Activated naive CD4-positive, alpha-beta T cell treated with anti-CD3 and anti-CD28 coated beads, Interleukin-2, amount 10 ng/mL, durations not matched to agents 7 days and 5 days (primary cell): ENCODE data around the gene PTGFRN.
"Not testable (repeated sequence)": the region's sequence is repeated elsewhere in the genome, so short reads cannot be mapped to it uniquely, and the experiment has no call there.

ENCODE experiments used
- CTCF ChIA-PET: fragments of 350-600 bp; sonication (Branson Sonifier 250); formaldehyde crosslinking; loops from one replicate; lab custom pipeline; 2021; ENCODE audit warnings: antibody characterized with exemption; lab: Charles Lee
- DNase-seq: peaks from one replicate; pipeline ENCODE4 v3.0.0-alpha.2; 2020
- H3K27ac Mint-ChIP-seq: one replicate; pipeline ENCODE4 v1.8.0; 2021; ENCODE audit warnings: mild to moderate bottlenecking, moderate library complexity, mixed read lengths
- H3K27me3 Mint-ChIP-seq: one replicate; pipeline ENCODE4 v1.8.0; 2021; ENCODE audit warnings: mild to moderate bottlenecking, mixed read lengths
- H3K36me3 Mint-ChIP-seq: one replicate; pipeline ENCODE4 v1.8.0; 2021; ENCODE audit warnings: mixed read lengths
- H3K4me1 Mint-ChIP-seq: one replicate; pipeline ENCODE4 v1.8.0; 2021; ENCODE audit warnings: mixed read lengths
- H3K4me3 Mint-ChIP-seq: one replicate; pipeline ENCODE4 v1.8.0; 2021; ENCODE audit warnings: mild to moderate bottlenecking, moderate library complexity, mixed read lengths
- H3K9me3 Mint-ChIP-seq: one replicate; pipeline ENCODE4 v1.8.0; 2021; ENCODE audit warnings: mixed read lengths

Gene PTGFRN

DNA sequence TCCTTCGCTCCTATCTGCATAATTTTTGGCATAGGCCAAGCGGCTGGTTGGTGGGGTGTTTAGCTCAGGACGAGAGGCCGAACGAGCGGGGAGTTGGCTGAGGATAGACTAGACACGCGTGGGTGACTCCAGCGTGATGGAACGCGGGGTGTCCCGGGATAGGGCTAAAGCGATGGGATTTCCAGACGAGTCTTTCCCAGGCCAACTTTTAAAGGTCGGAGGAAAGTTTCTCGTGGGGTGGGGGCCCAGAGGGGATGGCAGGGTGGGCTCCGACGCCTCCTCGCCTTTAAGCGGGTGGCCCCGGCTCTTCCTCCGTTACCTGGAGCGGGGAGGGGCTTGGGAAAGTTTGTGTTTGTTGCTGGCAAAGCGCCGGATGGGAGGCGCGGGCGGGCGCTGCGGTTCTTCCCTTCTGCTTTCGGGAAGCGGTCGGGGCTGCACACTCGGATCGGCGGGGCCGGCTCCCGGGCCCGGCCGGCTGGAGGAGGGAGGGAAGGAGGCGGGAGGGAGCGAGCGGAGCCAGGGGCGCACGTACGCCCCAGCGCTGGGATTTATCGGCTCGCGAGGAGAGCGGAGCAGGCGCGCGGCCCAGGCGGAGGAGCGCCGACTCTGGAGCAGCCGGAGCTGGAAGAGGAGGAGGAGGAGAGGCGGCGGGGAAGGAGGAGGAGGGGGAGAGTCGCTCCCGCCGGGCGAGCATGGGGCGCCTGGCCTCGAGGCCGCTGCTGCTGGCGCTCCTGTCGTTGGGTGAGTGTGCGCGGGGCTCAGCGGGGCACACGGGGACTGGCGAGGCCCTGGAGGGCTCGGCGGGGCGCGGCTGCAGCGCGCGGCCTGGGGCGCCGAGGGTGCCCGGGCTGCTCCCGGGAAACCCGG, at the start of gene PTGFRN:
PTGFRN (plus strand) TSS at position 405 of the 867 bp plus-strand sequence; CDS start at position 693, 288 bp downstream.
- Mint-ChIP-seq H3K4me3 (peak within 1 kb of the TSS; percentile 74), H3K36me3 (no peaks in the 10 kb centered on the region), H3K4me1 (peaks cover 4% of the 10 kb centered on the region), H3K9me3 (no peaks in the 10 kb centered on the region), H3K27ac (no peak within 1 kb of the TSS), H3K27me3 (peaks cover 23% of the 10 kb centered on the region)
- CTCF ChIA-PET = no interaction called here
- DNase-seq = peak; percentile 35

DNA sequence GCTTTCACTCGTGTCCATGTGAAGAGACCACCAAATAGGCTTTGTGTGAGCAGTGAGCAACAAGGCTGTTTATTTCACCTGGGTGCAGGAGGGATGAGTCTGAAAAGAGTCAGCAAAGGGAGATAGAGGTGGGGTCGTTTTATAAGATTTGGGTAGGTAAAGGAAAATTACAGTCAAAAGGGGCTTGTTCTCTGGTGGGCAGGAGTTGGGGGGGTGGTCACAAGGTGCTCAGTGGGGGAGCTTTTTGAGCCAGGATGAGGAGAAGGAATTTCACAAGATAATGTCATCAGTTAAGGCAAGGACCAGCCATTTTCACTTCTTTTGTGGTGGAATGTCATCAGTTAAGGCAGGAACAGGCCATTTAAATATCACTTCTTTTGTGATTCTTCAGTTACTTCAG, 49.5 kb upstream of the PTGFRN start:
- CTCF ChIA-PET = interaction anchor here (0.6 to 0.7 kb wide), 2 partner anchors 18 to 27 kb away, joined by 3 to 5 read pairs; no protein-coding TSS in a partner anchor
- H3K9me3 Mint-ChIP-seq, H3K27me3 Mint-ChIP-seq, H3K4me1 Mint-ChIP-seq, H3K4me3 Mint-ChIP-seq, H3K27ac Mint-ChIP-seq, H3K36me3 Mint-ChIP-seq, DNase-seq: not testable (repeated sequence)

DNA sequence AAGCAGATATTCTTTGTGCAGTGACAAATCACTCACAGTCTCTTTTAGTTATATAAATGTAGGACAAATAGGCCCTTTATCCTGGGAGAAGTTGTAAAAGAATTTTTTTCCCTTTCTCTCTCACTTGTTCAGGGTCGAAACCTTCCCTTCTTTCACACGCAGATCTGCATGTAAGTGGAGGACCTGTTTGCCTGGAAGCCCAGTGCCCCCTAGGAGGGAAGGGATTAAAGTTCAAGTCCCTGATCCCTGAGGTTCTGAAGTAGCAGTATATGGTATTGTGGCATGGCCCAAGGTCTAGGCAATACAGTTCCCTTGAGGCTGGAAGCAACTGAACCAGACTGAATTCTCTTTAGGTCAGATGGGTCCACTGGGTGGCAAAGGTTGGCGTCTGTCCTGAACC, 48.6 kb upstream of the PTGFRN start:
- no peak overlapping the region for H3K4me3 Mint-ChIP-seq
- no peak overlapping the region for H3K27ac Mint-ChIP-seq
- H3K36me3 Mint-ChIP-seq = no peaks in the 10 kb centered on the region
- CTCF ChIA-PET = no interaction called here
- H3K27me3 Mint-ChIP-seq = no peaks in the 10 kb centered on the region
- no peaks in the 10 kb centered on the region for H3K4me1 Mint-ChIP-seq
- no peaks in the 10 kb centered on the region for H3K9me3 Mint-ChIP-seq
- no peak for DNase-seq

DNA sequence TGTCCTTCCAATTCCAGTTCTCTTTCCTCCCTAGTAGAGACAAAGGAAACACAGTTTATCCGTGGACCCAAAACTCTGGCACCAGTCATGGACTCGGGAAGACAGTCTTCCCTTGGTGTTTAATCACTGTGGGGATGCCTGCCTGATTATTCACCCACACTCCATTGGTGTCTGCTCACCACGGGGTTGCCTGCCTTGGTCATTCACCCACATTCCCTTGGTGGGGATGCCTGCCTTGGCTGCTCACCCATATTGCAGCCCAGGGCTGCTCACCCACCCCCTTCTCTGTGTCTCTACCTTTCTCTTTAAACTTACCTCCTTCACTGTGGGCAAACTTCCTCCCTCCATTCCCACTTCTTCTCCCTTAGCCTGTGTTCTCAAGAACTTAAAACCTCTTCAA, 46.7 kb upstream of the PTGFRN start:
- CTCF ChIA-PET, H3K27ac Mint-ChIP-seq: not testable (repeated sequence)

DNA sequence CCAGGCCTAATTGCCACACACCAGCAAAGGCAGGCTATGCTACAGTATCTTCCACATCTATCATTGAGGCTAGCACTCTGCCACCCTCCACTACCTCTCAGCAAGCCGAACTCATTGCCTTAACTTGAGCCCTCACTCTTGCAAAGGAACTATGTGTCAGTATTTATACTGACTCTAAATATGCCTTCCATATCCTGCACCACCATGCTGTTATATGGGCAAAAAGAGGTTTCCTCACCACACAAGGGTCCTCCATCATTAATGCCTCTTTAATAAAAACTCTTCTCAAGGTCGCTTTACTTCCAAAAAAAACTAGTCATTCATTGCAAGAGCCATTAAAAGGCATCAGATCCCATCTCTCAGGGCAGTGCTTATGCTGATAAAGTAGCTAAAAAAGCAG, 43.2 kb upstream of the PTGFRN start:
- H3K9me3 Mint-ChIP-seq, H3K36me3 Mint-ChIP-seq, H3K27me3 Mint-ChIP-seq, H3K4me3 Mint-ChIP-seq, CTCF ChIA-PET, H3K4me1 Mint-ChIP-seq, DNase-seq, H3K27ac Mint-ChIP-seq: not testable (repeated sequence)

More for the DNA sequence above, 46.7 kb upstream of the PTGFRN start:
- H3K4me3 Mint-ChIP-seq, DNase-seq, H3K9me3 Mint-ChIP-seq, H3K4me1 Mint-ChIP-seq, H3K36me3 Mint-ChIP-seq, H3K27me3 Mint-ChIP-seq: not testable (repeated sequence)

DNA sequence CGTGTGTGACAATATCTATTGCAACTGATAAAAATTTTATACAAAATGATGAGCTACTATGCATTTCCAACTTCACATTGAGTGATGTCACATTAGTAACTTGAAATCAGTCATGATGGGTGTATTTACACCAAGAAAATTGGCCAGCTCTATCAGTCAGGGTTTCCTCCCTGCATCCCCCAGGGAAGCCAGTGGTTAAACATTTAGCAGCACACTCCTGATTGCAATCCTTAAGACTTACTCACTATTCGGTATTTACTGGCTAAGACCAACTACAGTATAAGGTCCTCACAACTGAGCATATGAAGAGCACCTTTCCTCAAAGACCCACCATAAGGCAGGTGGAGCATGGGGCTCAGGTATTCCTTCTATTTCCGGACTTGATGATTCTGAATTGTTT, 41.3 kb upstream of the PTGFRN start:
- no peak for DNase-seq
- peaks cover 4% of the 10 kb centered on the region for H3K27me3 Mint-ChIP-seq
- H3K9me3 Mint-ChIP-seq = no peaks in the 10 kb centered on the region
- H3K36me3 Mint-ChIP-seq = no peaks in the 10 kb centered on the region
- no peaks in the 10 kb centered on the region for H3K4me1 Mint-ChIP-seq
- no peak overlapping the region for H3K4me3 Mint-ChIP-seq
- H3K27ac Mint-ChIP-seq = no peak overlapping the region
- CTCF ChIA-PET = interaction anchor here (1.4 kb wide), 1 partner anchor 13 kb away, joined by 3 read pairs; no protein-coding TSS in a partner anchor

DNA sequence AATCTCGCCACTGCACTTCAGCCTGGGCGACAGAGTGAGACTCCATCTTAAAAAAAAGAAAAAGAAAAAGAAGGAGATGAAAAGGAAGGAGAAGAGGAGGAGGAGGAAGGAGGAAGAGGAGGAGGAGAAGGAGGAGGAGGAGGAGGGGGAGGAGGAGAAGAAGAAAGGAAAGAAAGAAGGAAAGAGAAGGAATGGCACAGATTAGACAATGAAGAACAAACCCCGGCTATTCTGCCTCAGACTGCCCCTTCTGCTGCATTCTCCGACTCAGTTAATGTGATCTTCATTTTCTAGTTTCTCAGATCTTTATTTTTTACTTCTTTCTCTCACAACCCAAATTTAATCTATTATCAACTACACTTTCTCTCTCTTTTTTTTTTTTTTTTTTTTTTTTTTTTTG, 40.1 kb upstream of the PTGFRN start:
- Mint-ChIP-seq H3K27me3 (peaks cover 4% of the 10 kb centered on the region), H3K4me3 (no peak overlapping the region), H3K9me3 (no peaks in the 10 kb centered on the region), H3K4me1 (peaks cover 7% of the 10 kb centered on the region), H3K27ac (no peak overlapping the region), H3K36me3 (no peaks in the 10 kb centered on the region)
- CTCF ChIA-PET = no interaction called here
- DNase-seq = no peak

DNA sequence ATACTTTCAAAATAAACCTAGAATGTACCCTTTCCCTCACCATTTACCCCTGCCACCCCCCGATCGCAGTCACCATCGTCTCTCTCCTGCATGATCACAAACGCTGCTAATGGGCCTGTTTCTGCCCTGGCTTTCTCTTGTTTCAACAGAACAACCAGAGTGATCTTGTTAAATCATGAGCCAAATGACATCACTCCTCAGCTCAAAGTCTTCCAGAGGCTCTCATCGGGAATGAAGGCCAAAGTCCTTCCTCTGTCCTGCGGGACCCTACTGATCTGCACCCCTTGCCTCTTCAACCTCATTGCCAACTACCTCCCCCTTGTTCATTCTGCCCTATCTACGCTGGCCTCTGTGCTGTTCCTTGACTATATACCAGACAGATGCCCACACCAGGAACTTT, 39.4 kb upstream of the PTGFRN start:
- DNase-seq = no peak
- CTCF ChIA-PET = no interaction called here
- Mint-ChIP-seq H3K27me3 (peaks cover 4% of the 10 kb centered on the region), H3K36me3 (no peaks in the 10 kb centered on the region), H3K27ac (no peak overlapping the region), H3K4me1 (peaks cover 8% of the 10 kb centered on the region), H3K9me3 (no peaks in the 10 kb centered on the region), H3K4me3 (no peak overlapping the region)

DNA sequence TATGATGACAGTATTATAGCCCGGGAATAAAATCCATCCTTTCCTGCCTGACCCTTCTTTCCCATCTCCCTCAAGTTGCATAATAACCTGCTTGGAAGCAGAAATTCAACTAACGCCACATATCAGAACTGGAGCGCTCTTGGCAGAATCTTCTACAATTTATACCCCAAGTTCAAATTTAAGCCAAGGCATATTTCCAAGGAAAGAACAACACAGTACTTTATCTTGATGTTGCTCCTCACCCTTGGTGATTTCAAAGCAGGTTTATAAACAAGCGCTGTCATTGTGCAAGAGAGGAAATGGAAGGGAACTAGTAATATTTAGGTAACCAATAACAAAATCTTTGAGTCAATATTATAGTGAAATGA, 38.0 kb upstream of the PTGFRN start:
- H3K27me3 Mint-ChIP-seq = peaks cover 4% of the 10 kb centered on the region
- H3K4me3 Mint-ChIP-seq = no peak overlapping the region
- CTCF ChIA-PET = interaction anchor here (2.0 kb wide), 1 partner anchor 11 kb away, joined by 5 read pairs; no protein-coding TSS in a partner anchor
- no peak overlapping the region for H3K27ac Mint-ChIP-seq
- H3K9me3 Mint-ChIP-seq = no peaks in the 10 kb centered on the region
- DNase-seq = no peak
- H3K4me1 Mint-ChIP-seq = peaks cover 13% of the 10 kb centered on the region
- no peaks in the 10 kb centered on the region for H3K36me3 Mint-ChIP-seq

DNA sequence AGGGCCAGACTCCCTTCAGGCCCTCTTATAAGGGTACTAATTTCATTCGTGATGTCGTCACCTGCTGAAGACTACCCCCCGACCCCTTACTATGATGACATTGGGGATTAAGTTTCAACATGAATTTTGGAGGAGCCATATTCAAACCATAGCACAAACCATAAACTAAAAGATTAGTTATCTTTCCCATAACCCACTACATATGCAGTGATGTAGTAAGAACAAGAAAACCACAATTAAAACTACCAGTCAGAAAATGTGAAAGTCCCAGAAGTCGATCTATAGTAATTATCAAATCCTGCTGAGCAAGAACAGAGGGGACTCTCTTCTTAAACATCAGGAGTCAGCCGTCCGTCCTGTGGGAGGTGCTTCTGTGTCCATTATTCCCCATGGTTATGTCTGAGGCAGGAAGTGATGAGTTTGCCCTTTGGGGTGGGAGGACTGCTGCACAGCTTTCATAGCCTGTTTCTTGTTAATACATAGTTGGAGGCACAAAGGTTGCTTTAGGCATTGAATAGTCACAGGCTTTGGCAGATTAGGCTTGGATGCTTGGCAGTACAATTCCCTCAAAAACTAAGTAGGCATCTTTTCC, 35.9 kb upstream of the PTGFRN start:
- no peaks in the 10 kb centered on the region for H3K36me3 Mint-ChIP-seq
- CTCF ChIA-PET = interaction anchor here (0.7 to 2.0 kb wide), 3 partner anchors 9 to 20 kb away, joined by 3 to 5 read pairs (median 4); no protein-coding TSS in a partner anchor
- H3K27me3 Mint-ChIP-seq = peaks cover 4% of the 10 kb centered on the region
- peaks cover 13% of the 10 kb centered on the region for H3K4me1 Mint-ChIP-seq
- DNase-seq = no peak
- H3K9me3 Mint-ChIP-seq = no peaks in the 10 kb centered on the region
- no peak overlapping the region for H3K27ac Mint-ChIP-seq
- no peak overlapping the region for H3K4me3 Mint-ChIP-seq

DNA sequence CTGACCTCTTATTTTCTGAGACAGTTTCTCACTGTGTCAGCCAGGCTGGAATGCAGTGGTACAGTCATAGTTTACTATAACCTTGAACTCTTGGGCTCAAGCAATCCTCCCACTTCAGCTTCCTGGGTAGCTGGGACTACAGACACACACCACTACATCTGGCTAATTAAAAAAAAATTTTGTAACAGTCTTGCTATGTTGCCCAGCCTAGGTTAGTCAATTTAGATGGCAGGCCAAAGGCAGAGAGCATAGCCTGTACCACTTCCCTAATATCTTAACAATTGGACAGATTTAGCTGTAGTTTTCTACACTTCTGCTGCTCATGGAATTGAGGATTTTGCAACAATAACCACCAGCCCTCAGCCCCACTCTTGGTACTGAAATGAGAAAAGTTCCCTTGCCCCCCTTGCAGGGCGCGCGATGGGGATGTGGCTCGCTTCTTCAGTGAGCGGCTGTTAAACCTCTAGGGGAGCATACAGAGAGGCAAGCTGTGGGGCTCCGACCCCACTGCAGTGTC, 34.9 kb upstream of the PTGFRN start:
- Mint-ChIP-seq H3K27ac (no peak overlapping the region), H3K9me3 (no peaks in the 10 kb centered on the region), H3K4me1 (peaks cover 13% of the 10 kb centered on the region), H3K36me3 (no peaks in the 10 kb centered on the region), H3K27me3 (peaks cover 4% of the 10 kb centered on the region), H3K4me3 (no peak overlapping the region)
- CTCF ChIA-PET = interaction anchor here (1.4 kb wide), 1 partner anchor 11 kb away, joined by 3 read pairs; no protein-coding TSS in a partner anchor
- DNase-seq = no peak

DNA sequence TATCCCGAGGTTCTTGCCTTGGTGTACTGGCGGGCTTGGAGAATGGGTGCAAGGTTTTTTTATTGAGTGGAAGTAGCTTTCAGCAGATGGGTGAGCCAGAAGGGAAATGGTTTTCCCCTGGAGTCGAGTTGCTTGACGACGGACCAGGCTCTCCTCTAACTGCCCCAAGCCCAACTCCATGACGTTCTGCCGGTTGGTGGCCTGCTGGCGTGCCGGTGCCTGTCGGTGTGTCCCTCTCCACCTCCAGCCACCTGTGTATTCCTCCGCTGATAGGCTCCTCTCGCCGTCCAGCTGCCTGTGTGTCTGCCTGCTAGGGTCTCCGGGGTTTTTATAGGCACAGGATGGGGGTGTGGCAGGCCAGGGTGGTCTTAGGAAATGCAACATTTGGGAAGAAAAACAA, 34.3 kb upstream of the PTGFRN start:
- DNase-seq = no peak
- Mint-ChIP-seq H3K27me3 (peaks cover 4% of the 10 kb centered on the region), H3K27ac (no peak overlapping the region), H3K36me3 (no peaks in the 10 kb centered on the region), H3K4me1 (peaks cover 13% of the 10 kb centered on the region), H3K4me3 (no peak overlapping the region), H3K9me3 (no peaks in the 10 kb centered on the region)
- CTCF ChIA-PET = no interaction called here

DNA sequence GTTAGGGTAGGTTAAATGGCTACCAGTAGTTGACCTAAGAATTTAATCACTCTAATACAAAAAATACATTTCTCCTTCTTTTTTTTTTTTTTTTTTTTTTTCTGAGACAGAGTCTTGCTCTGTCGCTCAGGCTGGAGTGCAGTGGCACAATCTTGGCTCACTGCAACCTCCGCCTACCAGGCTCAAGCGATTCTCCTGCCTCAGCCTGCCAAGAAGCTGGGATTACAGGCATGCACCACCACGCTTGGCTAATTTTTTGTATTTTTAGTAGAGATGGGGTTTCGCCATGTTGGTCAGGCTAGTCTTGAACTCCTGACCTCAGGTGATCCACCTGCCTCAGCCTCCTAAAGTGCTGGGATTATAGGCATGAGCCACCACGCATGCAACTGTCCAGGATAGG, 33.8 kb upstream of the PTGFRN start:
- H3K36me3 Mint-ChIP-seq, H3K4me3 Mint-ChIP-seq, H3K9me3 Mint-ChIP-seq, H3K27me3 Mint-ChIP-seq, H3K27ac Mint-ChIP-seq, DNase-seq, CTCF ChIA-PET: not testable (repeated sequence)
- peaks cover 13% of the 10 kb centered on the region for H3K4me1 Mint-ChIP-seq

DNA sequence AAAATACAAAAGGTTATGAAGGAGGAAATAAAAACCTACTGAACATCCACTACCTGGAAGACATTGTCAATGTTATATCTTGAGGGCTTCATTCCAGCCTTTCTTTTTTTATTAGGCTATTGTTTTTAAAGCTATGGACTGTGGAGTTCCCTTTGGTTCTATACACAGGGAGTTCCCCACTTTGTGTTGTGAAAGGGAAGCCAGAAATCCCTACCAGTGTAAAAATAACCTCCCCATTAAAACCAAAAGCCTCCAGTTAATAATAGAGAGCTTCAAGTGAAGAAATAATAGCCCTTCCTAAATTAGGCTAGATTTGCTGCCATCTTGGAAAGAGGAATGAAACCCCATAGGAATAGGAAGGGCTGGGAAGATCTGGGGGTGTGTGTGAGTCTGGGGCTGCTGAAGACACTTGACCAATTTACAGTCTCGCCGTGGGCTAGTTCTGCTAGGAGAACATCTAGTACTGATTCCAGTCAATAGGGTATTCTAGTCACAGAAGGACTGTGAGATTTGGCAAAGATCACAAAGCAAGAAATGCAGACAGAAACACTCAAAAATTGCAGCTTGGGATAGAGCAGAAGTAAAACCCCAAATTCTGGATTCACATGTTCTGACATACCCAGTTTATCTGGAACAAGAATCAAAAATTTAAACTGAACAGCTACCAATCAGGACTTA, 32.4 kb upstream of the PTGFRN start:
- H3K27ac Mint-ChIP-seq = no peak overlapping the region
- CTCF ChIA-PET = interaction anchor here (0.6 to 3.3 kb wide), 12 partner anchors 10 to 152 kb away, joined by 3 to 15 read pairs (median 4); no protein-coding TSS in a partner anchor
- H3K36me3 Mint-ChIP-seq = no peaks in the 10 kb centered on the region
- no peaks in the 10 kb centered on the region for H3K9me3 Mint-ChIP-seq
- H3K4me1 Mint-ChIP-seq = peaks cover 17% of the 10 kb centered on the region
- no peak overlapping the region for H3K4me3 Mint-ChIP-seq
- no peak for DNase-seq
- peaks cover 4% of the 10 kb centered on the region for H3K27me3 Mint-ChIP-seq
